Muscle layer of duodenum (tissue), 2 donors: ENCODE results near the gene APBA3.

Experiments
- H3K27ac ChIP-seq: one replicate; pipeline ENCODE4 v1.7.0; 2013; ENCODE audit warnings: mild to moderate bottlenecking, low read length
- H3K27me3 ChIP-seq: one replicate; pipeline ENCODE4 v1.7.0; 2013; ENCODE audit warnings: low read depth, mild to moderate bottlenecking, control low read depth, low read length
- H3K36me3 ChIP-seq, 2 donors: one replicate each; pipeline ENCODE4 v1.7.0; 2013; ENCODE audit warnings: low read length in 2 of 2, control low read depth in 1 of 2, mild to moderate bottlenecking in 1 of 2; ENCODE audit not compliant: insufficient read depth in 2 of 2, control insufficient read depth in 1 of 2
- H3K4me1 ChIP-seq, 2 donors: one replicate each; pipeline ENCODE4 v1.7.0; 2013; ENCODE audit warnings: low read length in 2 of 2, mild to moderate bottlenecking in 2 of 2, control low read depth in 1 of 2, moderate library complexity in 1 of 2; ENCODE audit not compliant: insufficient read depth in 2 of 2, control insufficient read depth in 1 of 2
- H3K4me3 ChIP-seq, 2 donors: one replicate each; pipeline ENCODE4 v1.7.0; 2013; ENCODE audit warnings: low read length in 2 of 2, low read depth in 1 of 2, mild to moderate bottlenecking in 1 of 2
- H3K9me3 ChIP-seq, 2 donors: one replicate each; pipeline ENCODE4 v1.7.0; 2013; ENCODE audit warnings: low read length in 2 of 2, control low read depth in 1 of 2, mild to moderate bottlenecking in 1 of 2; ENCODE audit not compliant: control insufficient read depth in 1 of 2
- donor health status: healthy.

Gene APBA3

GRCh38 chr19:3801412-3802096 is 40.1 kb upstream of the APBA3 start:
- H3K4me1 ChIP-seq, result peaks cover 0 to 12% of the 10 kb centered on the region in 2 donors
- H3K9me3 ChIP-seq, result peaks cover 0 to 4% of the 10 kb centered on the region in 2 donors
- no peak overlapping the region for H3K27ac ChIP-seq
- no peaks in the 10 kb centered on the region for H3K36me3 ChIP-seq
- peaks cover 11% of the 10 kb centered on the region for H3K27me3 ChIP-seq
- H3K4me3 ChIP-seq, result peak overlapping the region in 1 of 2 donors; percentile 53

- no peaks in the 10 kb centered on the region for H3K36me3 ChIP-seq
- peaks cover 0 to 5% of the 10 kb centered on the region in 2 donors for H3K9me3 ChIP-seq
- H3K4me3 ChIP-seq, result peak overlapping the region in 1 of 2 donors; percentile 53
- peaks cover 0 to 12% of the 10 kb centered on the region in 2 donors for H3K4me1 ChIP-seq
- H3K27me3 ChIP-seq, result peaks cover 11% of the 10 kb centered on the region
- H3K27ac ChIP-seq, result no peak overlapping the region
These were observed 39.5 kb upstream of the APBA3 start for GRCh38 chr19:3800996-3801395.

GRCh38 chr19:3798137-3798536 is 36.6 kb upstream of the APBA3 start:
- Histone ChIP-seq H3K4me3 (no peak overlapping the region), H3K9me3 (peaks cover 0 to 5% of the 10 kb centered on the region in 2 donors), H3K36me3 (no peaks in the 10 kb centered on the region), H3K27me3 (peaks cover 11% of the 10 kb centered on the region), H3K4me1 (peaks cover 0 to 12% of the 10 kb centered on the region in 2 donors), H3K27ac (no peak overlapping the region)

GRCh38 chr19:3796358-3796757 is 34.9 kb upstream of the APBA3 start:
- H3K27me3 ChIP-seq, result peaks cover 9% of the 10 kb centered on the region
- no peak overlapping the region for H3K4me3 ChIP-seq
- H3K9me3 ChIP-seq, result peaks cover 0 to 5% of the 10 kb centered on the region in 2 donors
- H3K4me1 ChIP-seq, result peaks cover 0 to 6% of the 10 kb centered on the region in 2 donors
- H3K27ac ChIP-seq, result no peak overlapping the region
- H3K36me3 ChIP-seq, result no peaks in the 10 kb centered on the region

GRCh38 chr19:3793799-3794198 is 32.3 kb upstream of the APBA3 start:
- Histone ChIP-seq H3K4me1 (no peaks in the 10 kb centered on the region), H3K9me3 (peaks cover 0 to 5% of the 10 kb centered on the region in 2 donors), H3K36me3 (no peaks in the 10 kb centered on the region), H3K27me3 (no peaks in the 10 kb centered on the region), H3K4me3 (no peak overlapping the region), H3K27ac (no peak overlapping the region)

- H3K27ac ChIP-seq, result no peak overlapping the region
- no peak overlapping the region for H3K4me3 ChIP-seq
- H3K4me1 ChIP-seq, result no peaks in the 10 kb centered on the region
- no peaks in the 10 kb centered on the region for H3K27me3 ChIP-seq
- H3K36me3 ChIP-seq, result no peaks in the 10 kb centered on the region
- peaks cover 0 to 5% of the 10 kb centered on the region in 2 donors for H3K9me3 ChIP-seq
These were observed 30.6 kb upstream of the APBA3 start for GRCh38 chr19:3792114-3792513.

- H3K9me3 ChIP-seq, result no peaks in the 10 kb centered on the region
These were observed 29.4 kb upstream of the APBA3 start for GRCh38 chr19:3790941-3791340.

GRCh38 chr19:3790209-3790734 is 28.8 kb upstream of the APBA3 start:
- Histone ChIP-seq H3K36me3 (no peaks in the 10 kb centered on the region), H3K27me3 (no peaks in the 10 kb centered on the region), H3K4me1 (peaks cover 0 to 9% of the 10 kb centered on the region in 2 donors)

More at GRCh38 chr19:3790941-3791340, 29.4 kb upstream of the APBA3 start:
- no peak overlapping the region for H3K27ac ChIP-seq
- no peaks in the 10 kb centered on the region for H3K36me3 ChIP-seq
- H3K4me3 ChIP-seq, result no peak overlapping the region
- no peaks in the 10 kb centered on the region for H3K27me3 ChIP-seq
- peaks cover 0 to 3% of the 10 kb centered on the region in 2 donors for H3K4me1 ChIP-seq

GRCh38 chr19:3788996-3789778 is 27.7 kb upstream of the APBA3 start:
- Histone ChIP-seq H3K4me3 (no peak overlapping the region), H3K36me3 (no peaks in the 10 kb centered on the region), H3K27me3 (no peaks in the 10 kb centered on the region), H3K4me1 (peaks cover 0 to 14% of the 10 kb centered on the region in 2 donors), H3K9me3 (no peaks in the 10 kb centered on the region), H3K27ac (no peak overlapping the region)

More at GRCh38 chr19:3790209-3790734, 28.8 kb upstream of the APBA3 start:
- no peaks in the 10 kb centered on the region for H3K9me3 ChIP-seq
- H3K4me3 ChIP-seq, result no peak overlapping the region
- no peak overlapping the region for H3K27ac ChIP-seq

GRCh38 chr19:3785938-3786824 is 24.7 kb upstream of the APBA3 start, which contains the start of gene MATK:
Gene MATK (minus strand): TSS chr19:3786381. CDS start chr19:3785135, 1,246 bp downstream.
- Histone ChIP-seq H3K4me1 (peaks cover 0 to 14% of the 10 kb centered on the region in 2 donors), H3K27me3 (no peaks in the 10 kb centered on the region), H3K4me3 (peak within 1 kb of the TSS in 1 of 2 donors; percentile 48), H3K9me3 (peaks cover 12 to 19% of the 10 kb centered on the region in 2 donors), H3K36me3 (no peaks in the 10 kb centered on the region), H3K27ac (no peak within 1 kb of the TSS)
